Kidney (tissue), 14 donors: ENCODE data around the gene ROR1. TPM values are rescaled to one million over a fixed set of nuclear protein-coding genes. Genes with fewer than 3 reads are reported as not detected.

Experiments used
- DNase-seq, 5 donors: peaks; one replicate each; pipeline ENCODE4 v3.0.0-alpha.2; 2013 to 2020
- FAIRE-seq: peaks from 2 replicates; lab custom pipeline; 2012; peaks lifted over from hg19 to GRCh38; lab: Jason Lieb, UNC
- H3K27ac ChIP-seq, 2 donors: one replicate each; pipeline ENCODE4 v1.7.0; 2013; ENCODE audit warnings: low read depth in 2 of 2, low read length in 2 of 2, inconsistent platforms in 1 of 2
- H3K27me3 ChIP-seq: one replicate; pipeline ENCODE4 v1.7.1; 2013; ENCODE audit warnings: low read length, inconsistent platforms; ENCODE audit not compliant: control insufficient read depth, insufficient read depth
- H3K36me3 ChIP-seq, 3 donors: one replicate each; pipeline versions ENCODE4 v1.7.0 to v1.7.1; 2013; ENCODE audit warnings: low read length in 3 of 3, control low read depth in 1 of 3, inconsistent platforms in 1 of 3; ENCODE audit not compliant: insufficient read depth in 3 of 3, control insufficient read depth in 2 of 3
- H3K4me1 ChIP-seq, 3 donors: one replicate each; pipeline versions ENCODE4 v1.7.0 to v1.7.1; 2013; ENCODE audit warnings: low read length in 3 of 3, inconsistent platforms in 1 of 3, low read depth in 1 of 3; ENCODE audit not compliant: control insufficient read depth in 2 of 3, insufficient read depth in 2 of 3
- H3K4me3 ChIP-seq, 3 donors: one replicate each; pipeline versions ENCODE4 v1.7.0 to v1.8.1; 2013; ENCODE audit warnings: low read length in 3 of 3, control low read depth in 1 of 3, inconsistent platforms in 1 of 3
- H3K9ac ChIP-seq, 3 donors: one replicate each; pipeline versions ENCODE4 v1.7.0 to v1.7.1; 2013; ENCODE audit warnings: low read length in 3 of 3, control low read depth in 1 of 3, inconsistent platforms in 1 of 3
- H3K9me3 ChIP-seq, 3 donors: one replicate each; pipeline versions ENCODE4 v1.7.0 to v1.7.1; 2013; ENCODE audit warnings: low read length in 3 of 3, control low read depth in 1 of 3, inconsistent platforms in 1 of 3; ENCODE audit not compliant: control insufficient read depth in 2 of 3, insufficient read depth in 1 of 3
- intact Hi-C: fragments of 100-400 bp; cut with DNase I; formaldehyde crosslinking; loops from one replicate; pipeline ENCODE4 v1.11.1; 2022
- polyA plus RNA-seq: library from polyadenylated mRNA; stranded (reverse); fragments of 350-450 nt; fragmentation: Illumina TruSeq; extraction: RNeasy Lipid Tissue Mini Kit (QIAGEN cat#74804); gene quantifications from one replicate; pipeline ENCODE4 v1.2.3, GENCODE V29; 2014; ENCODE audit warnings: low read depth, low replicate concordance; ENCODE audit not compliant: insufficient read depth
- total RNA-seq: library from RNA; stranded (reverse); fragmentation: NEBNext Ultra II Directional; extraction: Animal tissue kit (Norgen Biotek cat#: 25700); gene quantifications from one replicate; pipeline ENCODE4 v1.2.1, GENCODE V29; 2021
- TF ChIP-seq, protein P1 (sequence below): IDR thresholded peaks from 3 replicates; pipeline ENCODE4 v1.5.1; 2012; ENCODE audit warnings: mild to moderate bottlenecking, moderate library complexity, borderline replicate concordance; ENCODE audit not compliant: insufficient read depth; ENCODE audit errors: extremely low read depth
- donor health status: control.
- donor health status: control.
- donor health status: control.
- donor health status: control.
- donor health status: control.
- donor health status: DM: yes; HTN: yes; CAD: no.
- donor health status: Normal renal cell carcinoma (clear cell type).

Gene ROR1
- total and polyA plus RNA-seq, 2 donors from 2014 or later: 0.77 to 8.0 TPM

DNA sequence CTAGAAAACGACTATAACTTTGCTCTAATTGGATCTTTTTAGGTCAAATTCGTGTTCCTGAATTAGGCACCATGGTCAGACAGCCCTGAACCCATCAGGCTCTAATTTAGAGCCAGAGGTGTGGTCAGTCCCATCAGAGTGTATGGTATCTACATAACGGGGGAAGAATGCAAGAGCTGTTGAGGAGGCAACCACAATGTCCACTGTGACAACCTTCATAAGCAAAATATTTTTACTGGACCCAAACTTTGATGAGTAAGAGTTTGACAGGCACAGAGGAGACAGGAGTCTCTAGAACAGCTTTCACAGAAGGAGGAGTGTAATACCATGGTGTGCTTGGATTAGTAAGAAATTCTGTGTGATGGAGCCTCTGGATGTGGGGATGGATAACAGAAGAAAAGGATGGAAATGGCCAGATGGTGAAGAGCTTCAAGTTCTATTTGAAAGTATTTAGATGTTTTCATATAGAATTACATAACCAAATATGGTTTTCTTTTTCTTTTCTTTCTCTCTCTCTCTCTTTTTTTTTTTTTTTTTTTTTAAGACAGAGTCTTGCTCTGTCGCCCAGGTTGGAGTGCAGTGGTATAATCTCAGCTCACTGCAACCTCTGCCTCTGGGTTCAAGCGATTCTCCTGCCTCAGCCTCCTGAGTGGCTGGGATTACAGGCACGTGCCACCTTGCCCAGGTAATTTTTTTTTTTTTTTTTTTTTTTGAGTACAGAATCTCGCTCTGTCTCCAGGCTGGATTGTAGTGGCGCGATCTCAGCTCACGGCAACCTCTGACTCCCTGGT is 454.5 kb downstream of the ROR1 start:
- no peak for DNase-seq
- no peaks in the 10 kb centered on the region for H3K27me3 ChIP-seq
- H3K9ac ChIP-seq: no peak overlapping the region
- no peak overlapping the region for H3K4me3 ChIP-seq
- intact Hi-C loops: no loop called here
- H3K9me3 ChIP-seq: no peaks in the 10 kb centered on the region
- no peak overlapping the region for H3K27ac ChIP-seq
- H3K4me1 ChIP-seq: no peaks in the 10 kb centered on the region
- H3K36me3 ChIP-seq: no peaks in the 10 kb centered on the region
- TF ChIP-seq, protein P1, sequence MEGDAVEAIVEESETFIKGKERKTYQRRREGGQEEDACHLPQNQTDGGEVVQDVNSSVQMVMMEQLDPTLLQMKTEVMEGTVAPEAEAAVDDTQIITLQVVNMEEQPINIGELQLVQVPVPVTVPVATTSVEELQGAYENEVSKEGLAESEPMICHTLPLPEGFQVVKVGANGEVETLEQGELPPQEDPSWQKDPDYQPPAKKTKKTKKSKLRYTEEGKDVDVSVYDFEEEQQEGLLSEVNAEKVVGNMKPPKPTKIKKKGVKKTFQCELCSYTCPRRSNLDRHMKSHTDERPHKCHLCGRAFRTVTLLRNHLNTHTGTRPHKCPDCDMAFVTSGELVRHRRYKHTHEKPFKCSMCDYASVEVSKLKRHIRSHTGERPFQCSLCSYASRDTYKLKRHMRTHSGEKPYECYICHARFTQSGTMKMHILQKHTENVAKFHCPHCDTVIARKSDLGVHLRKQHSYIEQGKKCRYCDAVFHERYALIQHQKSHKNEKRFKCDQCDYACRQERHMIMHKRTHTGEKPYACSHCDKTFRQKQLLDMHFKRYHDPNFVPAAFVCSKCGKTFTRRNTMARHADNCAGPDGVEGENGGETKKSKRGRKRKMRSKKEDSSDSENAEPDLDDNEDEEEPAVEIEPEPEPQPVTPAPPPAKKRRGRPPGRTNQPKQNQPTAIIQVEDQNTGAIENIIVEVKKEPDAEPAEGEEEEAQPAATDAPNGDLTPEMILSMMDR: no peak
- FAIRE-seq: no peak

DNA sequence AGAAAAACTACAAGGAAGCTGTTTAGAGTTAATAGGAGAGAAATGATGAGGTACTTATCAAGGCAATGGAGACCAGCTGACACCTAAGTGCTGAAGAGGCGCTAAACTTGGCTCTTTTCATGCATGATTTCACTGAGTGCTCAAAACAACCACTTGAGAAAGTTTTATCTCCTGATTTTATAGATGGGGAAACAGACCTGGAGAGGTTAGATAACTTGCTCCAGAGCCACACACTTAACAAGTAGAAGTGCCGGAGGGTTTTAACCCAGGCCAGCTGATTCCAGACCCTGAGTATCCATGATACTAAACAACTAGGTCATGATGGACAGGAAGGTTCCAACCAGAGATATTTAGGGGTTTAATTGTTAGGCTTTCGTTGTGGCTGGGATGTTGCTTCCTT is 455.5 kb downstream of the ROR1 start:
- H3K27ac ChIP-seq: no peak overlapping the region
- H3K9me3 ChIP-seq: no peaks in the 10 kb centered on the region
- no peak overlapping the region for H3K9ac ChIP-seq
- intact Hi-C loops: no loop called here
- no peaks in the 10 kb centered on the region for H3K36me3 ChIP-seq
- no peaks in the 10 kb centered on the region for H3K4me1 ChIP-seq
- H3K27me3 ChIP-seq: no peaks in the 10 kb centered on the region
- H3K4me3 ChIP-seq: no peak overlapping the region
- DNase-seq (no peak), FAIRE-seq (no peak)
- TF ChIP-seq, protein P1: no peak

Other genes with a start within 250 kb of the ROR1 start
- 40.3 TPM for gene PGM1, start 180.6 kb upstream of the ROR1 start, total RNA-seq
- gene PGM1, start 180.6 kb upstream of the ROR1 start, polyA plus RNA-seq: 59.3 TPM